Measurements from ENCODE around the gene YPEL2. TPM values are rescaled to one million over a fixed set of nuclear protein-coding genes. Genes with fewer than 3 reads are reported as not detected.
A peak's percentile ranks its signal among the peaks of the same experiment; 100 is the strongest.

YPEL2 gene
- total RNA-seq, 1 donor from 2014 or later = 20.8 TPM

DNA sequence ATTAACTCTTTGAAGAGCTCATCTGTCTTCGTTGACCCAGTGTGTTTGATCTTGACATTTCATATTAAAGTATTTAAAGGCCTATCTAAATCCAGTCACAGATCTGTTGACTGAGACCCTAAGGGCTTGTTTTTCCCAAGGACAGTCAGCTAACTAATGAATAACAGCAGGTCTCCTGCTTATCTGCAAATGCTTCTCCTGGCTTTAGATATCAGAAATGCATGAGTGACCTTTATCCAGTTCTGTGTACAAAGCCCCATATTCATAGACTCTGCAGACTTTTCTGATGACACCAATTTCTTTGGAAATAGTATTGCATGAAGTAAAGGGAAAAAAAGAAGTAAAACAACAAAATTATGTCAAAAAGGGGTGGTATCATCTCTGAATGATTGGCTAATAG lies 70.3 kb downstream of the YPEL2 start:
- H3K27ac Mint-ChIP-seq (ENCODE audit: unreplicated experiment) = peak overlapping the region; percentile 43

GRCh38 chr17:59402760-59403159 lies 71.3 kb downstream of the YPEL2 start:
- no peak for DNase-seq
- no peak overlapping the region for H3K4me3 Mint-ChIP-seq (ENCODE audit: unreplicated experiment)
- TF ChIP-seq, protein P1, sequence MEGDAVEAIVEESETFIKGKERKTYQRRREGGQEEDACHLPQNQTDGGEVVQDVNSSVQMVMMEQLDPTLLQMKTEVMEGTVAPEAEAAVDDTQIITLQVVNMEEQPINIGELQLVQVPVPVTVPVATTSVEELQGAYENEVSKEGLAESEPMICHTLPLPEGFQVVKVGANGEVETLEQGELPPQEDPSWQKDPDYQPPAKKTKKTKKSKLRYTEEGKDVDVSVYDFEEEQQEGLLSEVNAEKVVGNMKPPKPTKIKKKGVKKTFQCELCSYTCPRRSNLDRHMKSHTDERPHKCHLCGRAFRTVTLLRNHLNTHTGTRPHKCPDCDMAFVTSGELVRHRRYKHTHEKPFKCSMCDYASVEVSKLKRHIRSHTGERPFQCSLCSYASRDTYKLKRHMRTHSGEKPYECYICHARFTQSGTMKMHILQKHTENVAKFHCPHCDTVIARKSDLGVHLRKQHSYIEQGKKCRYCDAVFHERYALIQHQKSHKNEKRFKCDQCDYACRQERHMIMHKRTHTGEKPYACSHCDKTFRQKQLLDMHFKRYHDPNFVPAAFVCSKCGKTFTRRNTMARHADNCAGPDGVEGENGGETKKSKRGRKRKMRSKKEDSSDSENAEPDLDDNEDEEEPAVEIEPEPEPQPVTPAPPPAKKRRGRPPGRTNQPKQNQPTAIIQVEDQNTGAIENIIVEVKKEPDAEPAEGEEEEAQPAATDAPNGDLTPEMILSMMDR (IDR thresholded peaks at IDR 0.05; ENCODE audit: partially characterized antibody, unreplicated experiment) = no peak
- H3K9me3 Mint-ChIP-seq (ENCODE audit: unreplicated experiment) = peaks cover 1% of the 10 kb centered on the region
- peaks cover 35% of the 10 kb centered on the region for H3K4me1 Mint-ChIP-seq (ENCODE audit: low read depth, unreplicated experiment)
- H3K27ac Mint-ChIP-seq (ENCODE audit: unreplicated experiment) = no peak overlapping the region
- no peaks in the 10 kb centered on the region for H3K27me3 Mint-ChIP-seq (ENCODE audit: unreplicated experiment)
- no peaks in the 10 kb centered on the region for H3K36me3 Mint-ChIP-seq (ENCODE audit: unreplicated experiment)

More for the DNA sequence above, 70.3 kb downstream of the YPEL2 start:
- Mint-ChIP-seq H3K36me3 (ENCODE audit: unreplicated experiment) (peaks cover 7% of the 10 kb centered on the region), H3K27me3 (ENCODE audit: unreplicated experiment) (no peaks in the 10 kb centered on the region), H3K4me1 (ENCODE audit: low read depth, unreplicated experiment) (peaks cover 31% of the 10 kb centered on the region), H3K9me3 (ENCODE audit: unreplicated experiment) (peaks cover 7% of the 10 kb centered on the region), H3K4me3 (ENCODE audit: unreplicated experiment) (peak overlapping the region; percentile 20)
- TF ChIP-seq, protein P1 (IDR thresholded peaks at IDR 0.05; ENCODE audit: partially characterized antibody, unreplicated experiment) = no peak
- no peak for DNase-seq

- no peak overlapping the region for H3K4me3 Mint-ChIP-seq (ENCODE audit: unreplicated experiment)
- no peaks in the 10 kb centered on the region for H3K27me3 Mint-ChIP-seq (ENCODE audit: unreplicated experiment)
- TF ChIP-seq, protein P1 (IDR thresholded peaks at IDR 0.05; ENCODE audit: partially characterized antibody, unreplicated experiment) = no peak
- no peaks in the 10 kb centered on the region for H3K9me3 Mint-ChIP-seq (ENCODE audit: unreplicated experiment)
- peaks cover 31% of the 10 kb centered on the region for H3K4me1 Mint-ChIP-seq (ENCODE audit: low read depth, unreplicated experiment)
- no peak for DNase-seq
- no peaks in the 10 kb centered on the region for H3K36me3 Mint-ChIP-seq (ENCODE audit: unreplicated experiment)
- H3K27ac Mint-ChIP-seq (ENCODE audit: unreplicated experiment) = no peak overlapping the region
These were observed 73.0 kb downstream of the YPEL2 start for GRCh38 chr17:59404471-59404870.

DNA sequence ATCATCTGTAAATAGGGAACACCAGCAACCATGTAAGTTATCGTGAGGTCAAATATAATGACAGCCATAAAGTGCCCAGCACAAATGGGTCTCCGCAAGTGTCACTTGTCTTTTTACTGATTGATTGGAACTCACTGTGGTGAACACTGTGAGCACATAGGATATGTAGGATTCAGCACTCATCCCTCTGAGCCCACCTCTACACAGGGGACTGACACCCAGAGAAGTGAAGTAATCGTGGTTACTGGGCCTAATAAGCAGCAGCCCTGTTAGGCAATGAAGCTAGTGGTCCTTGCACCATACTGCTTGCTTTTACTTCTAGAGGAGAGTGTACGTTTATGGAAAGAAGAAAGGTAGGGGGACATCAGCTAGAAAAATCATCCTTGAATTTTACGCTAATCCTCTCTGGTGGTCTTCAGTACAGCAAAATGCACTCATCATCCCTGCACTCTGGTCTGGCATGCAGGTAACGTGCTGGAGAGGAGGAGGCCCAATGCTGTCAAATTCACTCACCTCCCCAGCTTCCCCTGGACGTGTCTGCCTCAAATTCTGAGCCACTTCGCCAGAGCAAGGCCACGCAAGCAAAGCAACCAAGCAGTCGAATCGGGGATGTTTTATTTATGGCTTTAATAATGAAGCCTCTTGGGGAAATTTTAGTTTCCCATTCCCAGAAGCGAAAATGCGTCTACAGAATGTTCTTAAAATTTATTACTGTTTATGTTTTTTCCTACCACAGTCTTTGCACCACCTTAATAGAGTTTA lies 74.7 kb downstream of the YPEL2 start:
- H3K27me3 Mint-ChIP-seq (ENCODE audit: unreplicated experiment) = no peaks in the 10 kb centered on the region
- peaks cover 4% of the 10 kb centered on the region for H3K36me3 Mint-ChIP-seq (ENCODE audit: unreplicated experiment)
- DNase-seq = no peak
- peak overlapping the region; percentile 62 for H3K27ac Mint-ChIP-seq (ENCODE audit: unreplicated experiment)
- TF ChIP-seq, protein P1 (IDR thresholded peaks at IDR 0.05; ENCODE audit: partially characterized antibody, unreplicated experiment) = no peak
- no peaks in the 10 kb centered on the region for H3K9me3 Mint-ChIP-seq (ENCODE audit: unreplicated experiment)
- H3K4me3 Mint-ChIP-seq (ENCODE audit: unreplicated experiment) = no peak overlapping the region
- H3K4me1 Mint-ChIP-seq (ENCODE audit: low read depth, unreplicated experiment) = peaks cover 22% of the 10 kb centered on the region

DNA sequence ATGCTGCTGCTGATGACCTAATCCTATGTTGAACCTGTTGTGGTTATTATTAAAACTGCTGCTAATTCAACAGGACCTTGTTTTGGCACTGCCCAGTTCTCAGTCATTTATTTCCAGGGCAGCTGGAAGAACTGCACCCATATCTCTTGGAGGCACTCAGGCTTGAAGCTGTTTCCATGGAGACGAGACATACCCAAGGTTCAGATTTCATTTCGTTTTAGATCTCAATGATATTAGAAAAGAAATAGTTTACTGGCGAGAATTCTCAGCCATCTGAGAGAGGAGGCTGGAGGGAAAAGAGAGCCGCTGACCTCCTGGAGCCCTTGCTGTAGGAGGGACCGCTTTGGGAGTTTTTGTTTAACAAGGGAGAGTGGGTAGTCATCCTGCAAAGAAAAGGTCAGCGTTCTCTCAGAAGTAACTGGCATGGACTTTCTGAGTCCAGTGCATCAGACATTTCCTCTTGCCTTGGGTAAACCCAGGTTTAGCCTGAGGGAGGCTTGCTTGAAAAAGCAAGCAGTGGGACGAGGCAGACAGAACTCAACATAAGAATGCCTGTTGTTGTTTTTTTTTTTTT lies 75.4 kb downstream of the YPEL2 start:
- Mint-ChIP-seq H3K36me3 (ENCODE audit: unreplicated experiment) (peaks cover 4% of the 10 kb centered on the region), H3K9me3 (ENCODE audit: unreplicated experiment) (no peaks in the 10 kb centered on the region), H3K4me1 (ENCODE audit: low read depth, unreplicated experiment) (peaks cover 15% of the 10 kb centered on the region), H3K27ac (ENCODE audit: unreplicated experiment) (no peak overlapping the region), H3K4me3 (ENCODE audit: unreplicated experiment) (peak overlapping the region; percentile 17), H3K27me3 (ENCODE audit: unreplicated experiment) (no peaks in the 10 kb centered on the region)
- no peak for DNase-seq
- TF ChIP-seq, protein P1 (IDR thresholded peaks at IDR 0.05; ENCODE audit: partially characterized antibody, unreplicated experiment) = no peak
